Mononuclear cell (primary cell): ENCODE results near the gene COX7B2. TPM values are rescaled to one million over a fixed set of nuclear protein-coding genes. Genes with fewer than 3 reads are reported as not detected.

ENCODE experiments used
- H3K27me3 ChIP-seq: 2 replicates; pipeline ENCODE4 v1.6.0; 2011; ENCODE audit warnings: low read length, control low read depth; ENCODE audit not compliant: insufficient read depth
- H3K4me1 ChIP-seq: 2 replicates; pipeline ENCODE4 v1.5.1; 2011; ENCODE audit warnings: mild to moderate bottlenecking, low read length, control low read depth; ENCODE audit not compliant: insufficient read depth
- H3K4me3 ChIP-seq: 2 replicates; pipeline ENCODE4 v1.5.1; 2011; ENCODE audit warnings: mild to moderate bottlenecking, low read length, moderate library complexity
- H3K9me3 ChIP-seq: 2 replicates; pipeline ENCODE4 v1.5.1; 2011; ENCODE audit warnings: low read depth, mild to moderate bottlenecking, control low read depth, low read length
- total RNA-seq: library from RNA; depleted of rRNA; stranded (reverse); fragments of >200 nt; gene quantifications from one replicate; pipeline ENCODE4 v1.2.3, GENCODE V29; 2012

Gene COX7B2, protein sequence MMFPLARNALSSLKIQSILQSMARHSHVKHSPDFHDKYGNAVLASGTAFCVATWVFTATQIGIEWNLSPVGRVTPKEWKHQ
- total RNA-seq = not detected

DNA sequence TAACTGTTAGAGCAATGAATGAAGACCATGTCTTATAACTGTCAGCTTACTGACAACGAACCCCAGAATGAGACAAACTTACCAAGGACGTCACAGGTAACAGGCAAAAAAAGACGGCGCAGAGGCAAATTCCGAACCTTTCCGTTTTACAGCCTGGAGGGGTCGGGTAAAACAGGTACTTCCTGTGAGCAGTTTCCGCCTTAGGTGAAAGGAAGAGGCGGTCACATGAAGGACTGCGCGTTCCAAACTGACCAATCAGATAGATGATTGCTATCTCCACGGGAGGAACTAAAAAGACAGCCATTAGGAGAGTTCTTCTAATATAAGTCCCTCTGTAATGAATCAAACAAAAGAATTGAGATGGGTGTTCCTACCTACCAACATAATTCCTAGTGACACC lies at the start of gene COX7B2:
Gene COX7B2, minus strand, starts transcription at position 168 of the 400 bp plus-strand sequence. CDS start 174,053 bp downstream, outside the sequence.
- Histone ChIP-seq H3K27me3 (no peaks in the 10 kb centered on the region), H3K4me3 (no peak within 1 kb of the TSS)

DNA sequence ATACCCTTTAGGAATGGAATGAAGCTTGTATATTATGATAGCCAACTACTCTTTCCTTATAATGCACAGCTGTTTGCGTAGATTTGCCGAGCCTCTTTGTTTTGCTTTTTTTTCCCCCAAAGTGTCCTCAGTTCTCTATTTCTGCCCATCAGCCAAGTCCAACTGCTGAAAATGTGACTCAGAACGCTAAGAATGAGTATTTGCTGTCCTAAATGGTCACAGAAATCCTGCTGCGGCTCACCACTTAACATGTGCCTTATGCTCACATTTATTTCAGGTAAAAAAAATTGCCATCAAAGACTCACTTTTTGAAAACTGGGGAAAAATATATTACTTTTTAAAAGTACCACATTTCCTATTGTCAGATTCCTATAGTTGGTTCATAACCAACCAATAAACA lies 47.4 kb upstream of the COX7B2 start:
- H3K27me3 ChIP-seq = peaks cover 5% of the 10 kb centered on the region
- no peaks in the 10 kb centered on the region for H3K9me3 ChIP-seq
- no peaks in the 10 kb centered on the region for H3K4me1 ChIP-seq
- no peak overlapping the region for H3K4me3 ChIP-seq

More for the DNA sequence above, at the start of gene COX7B2:
- Histone ChIP-seq H3K4me1 (no peaks in the 10 kb centered on the region), H3K9me3 (no peaks in the 10 kb centered on the region)

DNA sequence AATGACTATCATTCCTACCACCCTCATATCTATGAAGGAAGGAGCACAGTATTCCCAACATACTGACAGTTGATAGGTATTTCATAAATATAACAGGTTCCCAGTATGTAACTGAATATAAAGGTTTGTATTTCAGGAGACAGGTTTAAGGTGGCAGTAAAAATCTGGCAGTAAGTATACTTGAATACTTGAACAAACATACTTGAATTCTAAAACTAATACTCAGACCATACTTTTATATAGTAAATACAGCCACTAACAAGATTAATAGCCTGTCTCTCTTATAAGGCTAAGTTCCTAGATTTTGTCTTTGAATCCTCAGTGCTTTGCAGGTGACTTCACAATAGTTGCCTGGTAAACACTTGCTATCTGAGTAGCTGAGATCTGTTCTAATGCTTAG lies 46.6 kb upstream of the COX7B2 start:
- Histone ChIP-seq H3K27me3 (peaks cover 5% of the 10 kb centered on the region), H3K4me3 (no peak overlapping the region), H3K4me1 (no peaks in the 10 kb centered on the region), H3K9me3 (no peaks in the 10 kb centered on the region)

DNA sequence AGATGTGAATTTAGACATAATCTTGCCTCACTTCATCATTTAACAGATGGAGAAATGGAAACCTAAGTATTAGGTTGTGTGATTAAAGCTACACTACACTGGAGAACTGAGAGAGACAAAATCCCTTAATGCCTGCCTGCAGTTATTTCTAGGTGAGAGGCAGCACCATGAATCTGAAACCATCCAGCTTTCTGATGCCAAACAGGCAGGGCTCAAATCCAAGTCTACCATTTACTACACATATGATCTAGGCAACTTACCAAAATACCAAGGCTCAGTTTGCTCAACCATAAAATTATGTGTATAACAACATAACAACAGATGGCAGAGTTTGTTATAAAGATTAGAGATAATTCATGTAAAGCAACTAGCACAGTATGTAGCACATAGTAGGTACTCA lies 45.6 kb upstream of the COX7B2 start:
- Histone ChIP-seq H3K4me1 (no peaks in the 10 kb centered on the region), H3K4me3 (no peak overlapping the region), H3K9me3 (no peaks in the 10 kb centered on the region), H3K27me3 (peaks cover 5% of the 10 kb centered on the region)

DNA sequence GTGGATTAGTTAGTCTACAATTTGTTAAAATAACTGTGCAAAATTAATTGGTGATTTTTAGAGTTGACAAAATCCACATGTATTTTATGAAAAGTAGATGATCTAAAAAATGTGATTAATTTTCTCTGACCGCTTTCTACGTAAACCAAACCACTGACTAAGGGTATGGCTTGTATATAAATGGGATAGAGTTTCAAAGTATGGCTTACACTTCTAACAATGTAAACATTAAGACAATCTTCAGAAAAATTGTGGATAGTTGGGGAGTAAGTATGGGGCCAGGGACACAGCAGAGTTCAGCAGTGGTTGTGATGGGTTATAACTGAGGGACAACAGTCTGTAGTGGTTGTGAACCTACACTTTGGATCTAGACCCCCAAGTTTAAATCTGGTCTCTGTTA lies 44.5 kb upstream of the COX7B2 start:
- Histone ChIP-seq H3K4me1 (no peaks in the 10 kb centered on the region), H3K9me3 (no peaks in the 10 kb centered on the region), H3K4me3 (no peak overlapping the region), H3K27me3 (peaks cover 5% of the 10 kb centered on the region)

DNA sequence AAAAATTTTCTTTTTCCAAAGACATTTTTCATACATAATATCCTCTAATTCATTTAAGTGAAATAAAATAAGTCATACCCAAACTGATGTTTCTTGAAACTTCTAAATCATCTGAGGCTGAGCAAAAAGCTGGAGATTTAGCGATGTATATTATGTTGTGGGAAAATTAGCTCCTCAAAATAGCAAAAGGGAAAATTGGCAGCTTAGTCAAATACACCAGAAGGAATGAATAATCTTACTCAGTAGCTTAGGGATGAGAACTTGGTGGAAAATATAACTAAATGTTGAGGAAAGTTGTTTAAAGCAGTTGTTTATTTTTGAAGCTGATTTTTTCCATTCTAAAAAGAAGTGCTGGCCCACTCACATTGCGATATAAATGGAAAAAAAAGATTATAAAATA lies 43.4 kb upstream of the COX7B2 start:
- H3K4me1 ChIP-seq = no peaks in the 10 kb centered on the region
- H3K9me3 ChIP-seq = no peaks in the 10 kb centered on the region
- peaks cover 5% of the 10 kb centered on the region for H3K27me3 ChIP-seq
- H3K4me3 ChIP-seq = no peak overlapping the region

DNA sequence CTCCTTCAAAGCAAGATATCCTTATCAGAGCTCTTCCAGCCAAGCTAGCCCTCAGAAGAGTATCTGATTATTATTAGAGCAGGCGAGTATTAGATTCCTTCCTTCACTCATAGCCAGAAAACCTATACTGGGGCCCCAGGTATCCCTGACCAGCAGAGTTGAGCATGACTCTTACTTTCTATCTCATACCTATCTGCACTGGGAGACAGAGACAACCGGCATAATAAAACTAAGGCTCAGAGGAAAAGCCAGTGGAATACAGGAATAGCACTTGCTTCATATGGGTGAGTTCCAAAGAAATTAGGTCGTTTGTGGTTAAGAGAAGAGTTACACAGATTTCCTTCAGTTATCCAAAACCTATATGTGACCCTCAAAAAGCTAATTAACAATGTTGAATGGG lies 41.8 kb upstream of the COX7B2 start:
- Histone ChIP-seq H3K27me3 (no peaks in the 10 kb centered on the region), H3K4me3 (no peak overlapping the region), H3K9me3 (no peaks in the 10 kb centered on the region), H3K4me1 (no peaks in the 10 kb centered on the region)

DNA sequence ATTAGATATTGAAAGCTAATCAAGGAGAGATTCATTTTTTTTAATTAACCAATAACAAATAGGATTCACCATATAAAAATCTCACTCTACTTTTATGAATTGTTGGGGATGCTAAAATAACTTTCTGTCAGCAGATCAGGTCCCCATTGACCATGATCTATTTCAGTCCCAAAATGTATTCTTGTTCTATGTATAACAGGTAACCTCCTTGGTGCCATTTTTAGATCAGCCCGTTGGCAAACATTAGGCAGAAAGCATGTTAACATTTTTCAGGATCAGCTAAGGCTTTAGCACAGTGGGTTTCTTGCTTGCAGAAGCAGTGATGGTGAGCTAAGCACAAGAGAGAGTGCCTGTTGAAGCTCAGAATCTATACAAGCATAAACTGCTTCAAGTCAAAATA lies 40.8 kb upstream of the COX7B2 start:
- Histone ChIP-seq H3K9me3 (no peaks in the 10 kb centered on the region), H3K4me1 (no peaks in the 10 kb centered on the region), H3K27me3 (no peaks in the 10 kb centered on the region), H3K4me3 (no peak overlapping the region)

DNA sequence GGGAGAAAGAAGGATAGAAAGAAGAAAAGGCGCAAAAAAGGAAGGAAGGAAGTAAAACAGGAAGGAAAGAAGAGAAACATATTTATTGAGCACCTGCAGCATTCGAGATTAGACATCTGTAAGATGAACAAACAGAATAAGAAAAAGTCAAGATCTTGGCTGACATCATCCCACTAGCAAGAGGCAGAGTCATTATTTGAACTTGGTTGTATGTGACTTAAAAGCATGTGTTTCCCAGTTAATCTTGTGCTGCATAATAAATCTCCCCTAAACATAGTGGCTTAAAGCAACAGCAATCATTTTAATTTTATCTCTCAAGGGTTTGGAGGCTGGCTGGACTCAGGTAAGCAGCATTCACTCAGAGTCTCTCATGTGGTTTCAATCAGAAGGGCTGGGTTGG lies 38.5 kb upstream of the COX7B2 start:
- no peaks in the 10 kb centered on the region for H3K9me3 ChIP-seq
- H3K4me1 ChIP-seq = no peaks in the 10 kb centered on the region
- H3K27me3 ChIP-seq = no peaks in the 10 kb centered on the region
- no peak overlapping the region for H3K4me3 ChIP-seq

DNA sequence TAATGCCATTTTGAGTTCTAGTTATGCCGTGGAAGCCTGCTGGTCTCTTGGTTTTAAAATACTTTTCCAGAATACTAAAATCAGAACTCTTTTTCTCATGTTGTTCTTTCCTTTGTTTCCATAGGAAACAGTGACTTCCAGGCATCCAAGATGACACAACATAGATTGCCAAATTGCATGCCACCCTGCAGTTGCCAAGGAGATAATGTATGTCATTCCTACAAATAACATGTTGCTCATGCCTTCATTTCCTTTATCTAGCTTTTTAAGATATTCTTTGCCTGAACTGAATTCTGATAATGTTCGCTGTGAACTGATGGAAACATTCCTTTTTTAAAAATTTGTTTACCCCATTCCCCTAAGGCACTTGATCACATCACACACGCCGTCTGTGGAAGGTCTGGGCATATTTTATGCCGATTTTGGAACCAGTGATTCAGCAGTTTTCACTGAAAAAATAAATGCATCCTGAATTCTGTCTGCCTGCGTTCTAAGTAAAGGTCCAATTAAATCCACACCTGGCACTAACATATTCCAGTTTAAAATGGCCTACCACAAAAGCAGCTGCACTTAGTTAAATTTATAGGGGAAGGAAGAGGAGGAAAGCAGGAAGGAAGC lies 38.0 kb upstream of the COX7B2 start:
- Histone ChIP-seq H3K4me3 (no peak overlapping the region), H3K9me3 (no peaks in the 10 kb centered on the region), H3K4me1 (no peaks in the 10 kb centered on the region), H3K27me3 (no peaks in the 10 kb centered on the region)

DNA sequence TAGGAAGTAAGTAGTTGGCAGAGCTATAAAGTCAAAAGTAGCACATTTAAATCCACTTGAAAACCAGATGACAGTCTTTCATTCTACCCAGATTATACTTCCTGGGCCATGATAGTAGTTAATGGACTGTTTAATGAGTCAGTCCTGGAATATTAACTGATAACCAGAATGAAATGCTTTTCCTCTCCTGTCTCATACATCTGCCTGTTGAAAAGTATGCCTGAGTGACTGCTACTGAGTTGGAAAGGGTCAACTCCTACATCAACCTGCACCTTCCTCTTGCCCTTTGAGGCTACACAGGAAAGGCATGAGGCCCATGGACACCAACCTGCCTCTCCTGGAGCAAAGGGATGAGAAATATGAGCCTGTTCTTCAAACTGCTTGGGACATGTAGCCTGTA lies 36.0 kb upstream of the COX7B2 start:
- Histone ChIP-seq H3K27me3 (no peaks in the 10 kb centered on the region), H3K4me3 (no peak overlapping the region), H3K4me1 (no peaks in the 10 kb centered on the region), H3K9me3 (no peaks in the 10 kb centered on the region)

DNA sequence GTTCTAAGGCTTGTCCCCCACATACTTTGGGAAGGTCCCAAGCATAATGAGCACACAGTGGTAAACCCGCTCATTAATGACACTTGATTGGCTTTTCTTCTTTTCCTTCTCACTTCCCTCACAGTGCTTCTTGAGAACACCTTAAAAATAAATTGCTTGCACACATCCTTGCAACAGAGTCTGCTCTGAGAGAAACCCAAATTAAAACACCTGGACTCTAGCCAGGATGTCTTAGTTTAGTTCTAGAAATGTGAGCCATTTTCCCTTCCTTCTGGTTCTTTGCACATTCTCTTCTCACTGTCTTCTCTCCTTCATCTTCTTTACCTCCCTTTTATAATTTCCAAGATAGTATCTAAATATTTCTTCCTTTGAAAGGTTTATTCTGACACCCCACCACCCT lies 35.3 kb upstream of the COX7B2 start:
- no peaks in the 10 kb centered on the region for H3K9me3 ChIP-seq
- H3K4me1 ChIP-seq = no peaks in the 10 kb centered on the region
- H3K27me3 ChIP-seq = no peaks in the 10 kb centered on the region
- no peak overlapping the region for H3K4me3 ChIP-seq

DNA sequence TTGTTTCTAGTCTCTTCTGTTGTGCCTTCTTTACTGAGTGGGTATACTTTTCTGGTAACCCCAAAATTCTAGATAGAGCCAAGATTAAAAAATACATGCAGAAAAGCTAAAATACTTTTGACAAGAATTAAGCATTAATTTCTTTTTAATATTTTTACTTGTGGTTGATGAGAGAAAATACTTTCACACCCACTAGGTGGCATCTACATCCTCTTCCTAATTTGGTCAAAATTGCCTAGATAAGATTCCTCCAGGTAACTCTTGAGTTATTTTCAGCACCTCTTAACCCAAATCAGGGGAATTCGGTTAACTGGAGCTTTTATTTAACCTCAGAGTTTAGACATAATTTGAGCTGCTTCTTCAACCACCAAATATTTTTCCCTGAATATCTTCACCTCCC lies 28.4 kb upstream of the COX7B2 start:
- Histone ChIP-seq H3K9me3 (no peaks in the 10 kb centered on the region), H3K4me3 (no peak overlapping the region), H3K27me3 (no peaks in the 10 kb centered on the region), H3K4me1 (no peaks in the 10 kb centered on the region)

DNA sequence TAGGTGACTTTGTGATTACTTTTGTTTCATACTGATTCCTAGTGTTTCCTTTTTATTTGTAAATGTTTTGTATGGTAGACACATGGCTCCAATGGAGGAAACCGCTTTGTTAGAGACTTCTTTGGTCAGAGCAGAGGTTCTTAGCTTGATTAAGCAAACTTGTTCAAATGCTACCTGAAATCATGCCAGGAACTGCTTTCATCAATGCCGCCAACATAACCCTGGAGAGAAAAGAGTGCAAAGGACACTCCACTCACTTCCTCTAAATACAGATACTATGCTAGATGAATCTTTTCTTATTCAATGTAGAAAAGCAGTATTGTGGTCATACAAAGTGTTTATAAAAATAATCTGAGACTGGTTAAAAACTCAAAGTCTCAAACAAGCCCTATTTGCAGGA lies 25.7 kb upstream of the COX7B2 start:
- Histone ChIP-seq H3K27me3 (no peaks in the 10 kb centered on the region), H3K9me3 (no peaks in the 10 kb centered on the region), H3K4me1 (no peaks in the 10 kb centered on the region), H3K4me3 (no peak overlapping the region)

DNA sequence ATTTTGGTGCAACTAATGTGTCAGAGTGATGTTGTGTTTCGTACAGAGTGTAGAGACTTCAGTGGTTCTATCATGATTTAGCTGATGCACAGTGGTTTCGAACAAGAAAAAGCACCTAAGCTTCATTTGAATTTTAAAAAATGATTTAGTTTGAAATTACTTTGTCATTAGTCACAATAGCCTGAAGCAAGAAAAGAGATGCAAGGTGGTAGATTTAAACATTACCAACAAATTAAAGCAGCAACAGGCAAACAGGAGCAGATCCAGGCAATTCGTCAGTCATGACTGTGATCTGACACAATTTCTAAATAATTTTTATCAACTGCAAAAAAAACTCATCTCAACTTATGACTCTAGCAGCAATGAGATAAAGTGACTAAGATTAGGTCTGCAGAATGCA lies 24.6 kb upstream of the COX7B2 start:
- Histone ChIP-seq H3K9me3 (no peaks in the 10 kb centered on the region), H3K4me1 (no peaks in the 10 kb centered on the region), H3K4me3 (no peak overlapping the region), H3K27me3 (no peaks in the 10 kb centered on the region)

DNA sequence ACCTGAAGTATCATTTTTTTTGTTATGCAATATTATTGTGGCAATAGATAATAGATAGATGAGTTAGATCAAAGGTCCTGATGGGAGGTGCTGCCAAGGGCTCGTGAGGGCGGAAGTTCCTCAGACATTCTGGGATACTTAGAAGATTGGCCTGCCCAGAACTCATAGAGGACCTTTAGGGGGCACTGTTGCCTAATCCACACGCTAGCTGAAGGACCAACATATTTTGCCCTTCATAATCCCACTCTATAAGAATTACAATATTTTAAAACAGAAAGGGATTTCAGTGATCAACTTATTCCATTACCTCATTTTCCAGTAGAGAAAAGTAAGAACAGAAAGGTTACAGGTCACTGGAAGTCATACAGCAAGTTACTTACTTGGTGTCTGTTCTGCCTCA lies 22.9 kb upstream of the COX7B2 start:
- Histone ChIP-seq H3K9me3 (no peaks in the 10 kb centered on the region), H3K4me3 (no peak overlapping the region), H3K27me3 (peaks cover 4% of the 10 kb centered on the region), H3K4me1 (no peaks in the 10 kb centered on the region)
